ENCODE results near the gene LNPEP.
A peak's percentile ranks its signal among the peaks of the same experiment; 100 is the strongest.

The LNPEP gene

GRCh38 chr5:96935559-96936430 lies at the start of gene LNPEP:
LNPEP (plus strand) TSS chr5:96936080; CDS start chr5:96936156, 76 bp downstream.
- Histone ChIP-seq H3K9ac (ENCODE audit: low read length) (peak within 1 kb of the TSS; percentile 75), H3K36me3 (ENCODE audit: control insufficient read depth, insufficient read depth, low read length) (no peaks in the 10 kb centered on the region), H3K9me3 (ENCODE audit: control insufficient read depth, insufficient read depth, low read depth, low read length) (no peaks in the 10 kb centered on the region), H3K27ac (ENCODE audit: low read depth, low read length) (peak within 1 kb of the TSS; percentile 64; the same call in 1 of the 2 replicates), H3K4me3 (ENCODE audit: low read depth, low read length) (peak within 1 kb of the TSS; percentile 91), H3K27me3 (ENCODE audit: control insufficient read depth, insufficient read depth, low read length) (peaks cover 12% of the 10 kb centered on the region; the same call in 1 of the 2 replicates), H3K4me1 (ENCODE audit: control insufficient read depth, insufficient read depth, low read length) (peaks cover 12% of the 10 kb centered on the region; the same call in 1 of the 2 replicates)

- Histone ChIP-seq H3K36me3 (ENCODE audit: control insufficient read depth, insufficient read depth, low read length) (no peaks in the 10 kb centered on the region), H3K4me3 (ENCODE audit: low read depth, low read length) (no peak overlapping the region), H3K27ac (ENCODE audit: low read depth, low read length) (no peak overlapping the region)
These were observed 42.5 kb upstream of the LNPEP start for GRCh38 chr5:96893342-96893741.

GRCh38 chr5:96896276-96896675 lies 39.6 kb upstream of the LNPEP start:
- H3K27me3 ChIP-seq (ENCODE audit: control insufficient read depth, insufficient read depth, low read length) = no peaks in the 10 kb centered on the region
- no peak overlapping the region for H3K27ac ChIP-seq (ENCODE audit: low read depth, low read length)
- H3K36me3 ChIP-seq (ENCODE audit: control insufficient read depth, insufficient read depth, low read length) = no peaks in the 10 kb centered on the region
- no peaks in the 10 kb centered on the region for H3K9me3 ChIP-seq (ENCODE audit: control insufficient read depth, insufficient read depth, low read depth, low read length)
- H3K9ac ChIP-seq (ENCODE audit: low read length) = no peak overlapping the region
- peaks cover 5% of the 10 kb centered on the region; the same call in 1 of the 2 replicates for H3K4me1 ChIP-seq (ENCODE audit: control insufficient read depth, insufficient read depth, low read length)
- no peak overlapping the region for H3K4me3 ChIP-seq (ENCODE audit: low read depth, low read length)

More at GRCh38 chr5:96893342-96893741, 42.5 kb upstream of the LNPEP start:
- no peak overlapping the region for H3K9ac ChIP-seq (ENCODE audit: low read length)
- peaks cover 5% of the 10 kb centered on the region; the same call in 1 of the 2 replicates for H3K4me1 ChIP-seq (ENCODE audit: control insufficient read depth, insufficient read depth, low read length)
- no peaks in the 10 kb centered on the region for H3K27me3 ChIP-seq (ENCODE audit: control insufficient read depth, insufficient read depth, low read length)
- no peaks in the 10 kb centered on the region for H3K9me3 ChIP-seq (ENCODE audit: control insufficient read depth, insufficient read depth, low read depth, low read length)

- Histone ChIP-seq H3K9ac (ENCODE audit: low read length) (no peak overlapping the region), H3K27me3 (ENCODE audit: control insufficient read depth, insufficient read depth, low read length) (no peaks in the 10 kb centered on the region), H3K36me3 (ENCODE audit: control insufficient read depth, insufficient read depth, low read length) (no peaks in the 10 kb centered on the region), H3K4me1 (ENCODE audit: control insufficient read depth, insufficient read depth, low read length) (peaks cover 5% of the 10 kb centered on the region; the same call in 1 of the 2 replicates), H3K4me3 (ENCODE audit: low read depth, low read length) (no peak overlapping the region), H3K9me3 (ENCODE audit: control insufficient read depth, insufficient read depth, low read depth, low read length) (no peaks in the 10 kb centered on the region), H3K27ac (ENCODE audit: low read depth, low read length) (no peak overlapping the region)
These were observed 39.1 kb upstream of the LNPEP start for GRCh38 chr5:96896806-96897205.

GRCh38 chr5:96901384-96901783 lies 34.5 kb upstream of the LNPEP start:
- H3K27ac ChIP-seq (ENCODE audit: low read depth, low read length) = no peak overlapping the region
- H3K4me3 ChIP-seq (ENCODE audit: low read depth, low read length) = no peak overlapping the region
- no peak overlapping the region for H3K9ac ChIP-seq (ENCODE audit: low read length)
- no peaks in the 10 kb centered on the region for H3K4me1 ChIP-seq (ENCODE audit: control insufficient read depth, insufficient read depth, low read length)
- H3K9me3 ChIP-seq (ENCODE audit: control insufficient read depth, insufficient read depth, low read depth, low read length) = no peaks in the 10 kb centered on the region
- H3K27me3 ChIP-seq (ENCODE audit: control insufficient read depth, insufficient read depth, low read length) = no peaks in the 10 kb centered on the region
- H3K36me3 ChIP-seq (ENCODE audit: control insufficient read depth, insufficient read depth, low read length) = no peaks in the 10 kb centered on the region

GRCh38 chr5:96901841-96902240 lies 34.0 kb upstream of the LNPEP start:
- no peak overlapping the region for H3K4me3 ChIP-seq (ENCODE audit: low read depth, low read length)
- H3K27ac ChIP-seq (ENCODE audit: low read depth, low read length) = no peak overlapping the region

GRCh38 chr5:96902876-96903275 lies 33.0 kb upstream of the LNPEP start:
- no peaks in the 10 kb centered on the region for H3K9me3 ChIP-seq (ENCODE audit: control insufficient read depth, insufficient read depth, low read depth, low read length)
- H3K4me3 ChIP-seq (ENCODE audit: low read depth, low read length) = no peak overlapping the region
- no peaks in the 10 kb centered on the region for H3K4me1 ChIP-seq (ENCODE audit: control insufficient read depth, insufficient read depth, low read length)
- H3K36me3 ChIP-seq (ENCODE audit: control insufficient read depth, insufficient read depth, low read length) = no peaks in the 10 kb centered on the region
- no peak overlapping the region for H3K9ac ChIP-seq (ENCODE audit: low read length)
- no peaks in the 10 kb centered on the region for H3K27me3 ChIP-seq (ENCODE audit: control insufficient read depth, insufficient read depth, low read length)
- no peak overlapping the region for H3K27ac ChIP-seq (ENCODE audit: low read depth, low read length)

More at GRCh38 chr5:96901841-96902240, 34.0 kb upstream of the LNPEP start:
- H3K27me3 ChIP-seq (ENCODE audit: control insufficient read depth, insufficient read depth, low read length) = no peaks in the 10 kb centered on the region
- H3K9me3 ChIP-seq (ENCODE audit: control insufficient read depth, insufficient read depth, low read depth, low read length) = no peaks in the 10 kb centered on the region
- no peaks in the 10 kb centered on the region for H3K4me1 ChIP-seq (ENCODE audit: control insufficient read depth, insufficient read depth, low read length)
- H3K9ac ChIP-seq (ENCODE audit: low read length) = no peak overlapping the region
- no peaks in the 10 kb centered on the region for H3K36me3 ChIP-seq (ENCODE audit: control insufficient read depth, insufficient read depth, low read length)

GRCh38 chr5:96903300-96903699 lies 32.6 kb upstream of the LNPEP start:
- no peaks in the 10 kb centered on the region for H3K9me3 ChIP-seq (ENCODE audit: control insufficient read depth, insufficient read depth, low read depth, low read length)
- no peak overlapping the region for H3K9ac ChIP-seq (ENCODE audit: low read length)
- H3K36me3 ChIP-seq (ENCODE audit: control insufficient read depth, insufficient read depth, low read length) = no peaks in the 10 kb centered on the region
- no peaks in the 10 kb centered on the region for H3K4me1 ChIP-seq (ENCODE audit: control insufficient read depth, insufficient read depth, low read length)
- H3K27ac ChIP-seq (ENCODE audit: low read depth, low read length) = no peak overlapping the region
- H3K27me3 ChIP-seq (ENCODE audit: control insufficient read depth, insufficient read depth, low read length) = no peaks in the 10 kb centered on the region
- no peak overlapping the region for H3K4me3 ChIP-seq (ENCODE audit: low read depth, low read length)

GRCh38 chr5:96904054-96904931 lies 31.6 kb upstream of the LNPEP start:
- H3K27me3 ChIP-seq (ENCODE audit: control insufficient read depth, insufficient read depth, low read length) = no peaks in the 10 kb centered on the region
- no peaks in the 10 kb centered on the region for H3K4me1 ChIP-seq (ENCODE audit: control insufficient read depth, insufficient read depth, low read length)
- no peaks in the 10 kb centered on the region for H3K9me3 ChIP-seq (ENCODE audit: control insufficient read depth, insufficient read depth, low read depth, low read length)
- no peak overlapping the region for H3K4me3 ChIP-seq (ENCODE audit: low read depth, low read length)
- no peak overlapping the region for H3K9ac ChIP-seq (ENCODE audit: low read length)
- H3K27ac ChIP-seq (ENCODE audit: low read depth, low read length) = no peak overlapping the region
- H3K36me3 ChIP-seq (ENCODE audit: control insufficient read depth, insufficient read depth, low read length) = no peaks in the 10 kb centered on the region

GRCh38 chr5:96905864-96906263 lies 30.0 kb upstream of the LNPEP start:
- H3K36me3 ChIP-seq (ENCODE audit: control insufficient read depth, insufficient read depth, low read length) = no peaks in the 10 kb centered on the region
- no peak overlapping the region for H3K9ac ChIP-seq (ENCODE audit: low read length)
- no peaks in the 10 kb centered on the region for H3K9me3 ChIP-seq (ENCODE audit: control insufficient read depth, insufficient read depth, low read depth, low read length)
- H3K4me3 ChIP-seq (ENCODE audit: low read depth, low read length) = no peak overlapping the region
- H3K4me1 ChIP-seq (ENCODE audit: control insufficient read depth, insufficient read depth, low read length) = no peaks in the 10 kb centered on the region
- H3K27me3 ChIP-seq (ENCODE audit: control insufficient read depth, insufficient read depth, low read length) = no peaks in the 10 kb centered on the region
- H3K27ac ChIP-seq (ENCODE audit: low read depth, low read length) = no peak overlapping the region

- H3K4me1 ChIP-seq (ENCODE audit: control insufficient read depth, insufficient read depth, low read length) = no peaks in the 10 kb centered on the region
- no peak overlapping the region for H3K4me3 ChIP-seq (ENCODE audit: low read depth, low read length)
- no peaks in the 10 kb centered on the region for H3K9me3 ChIP-seq (ENCODE audit: control insufficient read depth, insufficient read depth, low read depth, low read length)
- no peak overlapping the region for H3K27ac ChIP-seq (ENCODE audit: low read depth, low read length)
- no peaks in the 10 kb centered on the region for H3K27me3 ChIP-seq (ENCODE audit: control insufficient read depth, insufficient read depth, low read length)
- H3K36me3 ChIP-seq (ENCODE audit: control insufficient read depth, insufficient read depth, low read length) = no peaks in the 10 kb centered on the region
- H3K9ac ChIP-seq (ENCODE audit: low read length) = no peak overlapping the region
These were observed 26.9 kb upstream of the LNPEP start for GRCh38 chr5:96909003-96909402.

Data from HUES6 (cell line).